ENCODE results near the gene PIM1.
"Not testable (repeated sequence)": the region's sequence is repeated elsewhere in the genome, so short reads cannot be mapped to it uniquely, and the experiment has no call there.

PIM1 gene

GRCh38 chr6:37185949-37186720 is 16.2 kb downstream of the PIM1 start:
- DNase-seq (ENCODE audit: extremely low spot score, insufficient read length, low read depth); FAIRE-seq: not testable (repeated sequence)

GRCh38 chr6:37187321-37188022 is 17.5 kb downstream of the PIM1 start:
- no peak for FAIRE-seq

GRCh38 chr6:37188962-37189510 is 19.1 kb downstream of the PIM1 start:
- FAIRE-seq (no peak), DNase-seq (ENCODE audit: extremely low spot score, insufficient read length, low read depth) (no peak)

More at GRCh38 chr6:37187321-37188022, 17.5 kb downstream of the PIM1 start:
- DNase-seq (ENCODE audit: extremely low spot score, insufficient read length, low read depth) = no peak

- FAIRE-seq (no peak), DNase-seq (ENCODE audit: extremely low spot score, insufficient read length, low read depth) (no peak)
These were observed 20.2 kb downstream of the PIM1 start for GRCh38 chr6:37190159-37190535.

GRCh38 chr6:37192666-37193065 is 22.7 kb downstream of the PIM1 start:
- DNase-seq (ENCODE audit: extremely low spot score, insufficient read length, low read depth) (no peak), FAIRE-seq (no peak)

GRCh38 chr6:37194886-37195285 is 24.9 kb downstream of the PIM1 start:
- FAIRE-seq; DNase-seq (ENCODE audit: extremely low spot score, insufficient read length, low read depth): not testable (repeated sequence)

GRCh38 chr6:37196451-37196850 is 26.5 kb downstream of the PIM1 start:
- not testable (repeated sequence) for FAIRE-seq; DNase-seq (ENCODE audit: extremely low spot score, insufficient read length, low read depth)

GRCh38 chr6:37200085-37200484 is 30.1 kb downstream of the PIM1 start:
- no peak for DNase-seq (ENCODE audit: extremely low spot score, insufficient read length, low read depth)
- FAIRE-seq = no peak

- DNase-seq (ENCODE audit: extremely low spot score, insufficient read length, low read depth) (no peak), FAIRE-seq (no peak)
These were observed 31.8 kb downstream of the PIM1 start for GRCh38 chr6:37201726-37202125.

GRCh38 chr6:37202788-37203491 is 33.0 kb downstream of the PIM1 start:
- FAIRE-seq (no peak), DNase-seq (ENCODE audit: extremely low spot score, insufficient read length, low read depth) (no peak)

- no peak for FAIRE-seq
These were observed 34.2 kb downstream of the PIM1 start for GRCh38 chr6:37204014-37204751.

GRCh38 chr6:37205175-37205996 is 35.4 kb downstream of the PIM1 start:
- FAIRE-seq = no peak
- DNase-seq (ENCODE audit: extremely low spot score, insufficient read length, low read depth) = no peak

More at GRCh38 chr6:37204014-37204751, 34.2 kb downstream of the PIM1 start:
- DNase-seq (ENCODE audit: extremely low spot score, insufficient read length, low read depth) = no peak

- DNase-seq (ENCODE audit: extremely low spot score, insufficient read length, low read depth) = no peak
- no peak for FAIRE-seq
These were observed 36.0 kb downstream of the PIM1 start for GRCh38 chr6:37205997-37206340.

- FAIRE-seq = no peak
- no peak for DNase-seq (ENCODE audit: extremely low spot score, insufficient read length, low read depth)
These were observed 36.7 kb downstream of the PIM1 start for GRCh38 chr6:37206622-37207021.

- DNase-seq (ENCODE audit: extremely low spot score, insufficient read length, low read depth) = peak; percentile 49
- FAIRE-seq = peak; percentile 81
These were observed 38.0 kb downstream of the PIM1 start for GRCh38 chr6:37207903-37208456.

- FAIRE-seq = no peak
- DNase-seq (ENCODE audit: extremely low spot score, insufficient read length, low read depth) = no peak
These were observed 38.8 kb downstream of the PIM1 start for GRCh38 chr6:37208793-37209192.

- DNase-seq (ENCODE audit: extremely low spot score, insufficient read length, low read depth) (no peak), FAIRE-seq (no peak)
These were observed 39.7 kb downstream of the PIM1 start for GRCh38 chr6:37209461-37210205.

- FAIRE-seq = peak; percentile 86
- DNase-seq (ENCODE audit: extremely low spot score, insufficient read length, low read depth) = peak; percentile 49
These were observed 40.5 kb downstream of the PIM1 start for GRCh38 chr6:37210313-37210968.
